ENCODE data around the gene MAP2K3.
"Not testable (repeated sequence)": the region's sequence is repeated elsewhere in the genome, so short reads cannot be mapped to it uniquely, and the experiment has no call there.

DNA sequence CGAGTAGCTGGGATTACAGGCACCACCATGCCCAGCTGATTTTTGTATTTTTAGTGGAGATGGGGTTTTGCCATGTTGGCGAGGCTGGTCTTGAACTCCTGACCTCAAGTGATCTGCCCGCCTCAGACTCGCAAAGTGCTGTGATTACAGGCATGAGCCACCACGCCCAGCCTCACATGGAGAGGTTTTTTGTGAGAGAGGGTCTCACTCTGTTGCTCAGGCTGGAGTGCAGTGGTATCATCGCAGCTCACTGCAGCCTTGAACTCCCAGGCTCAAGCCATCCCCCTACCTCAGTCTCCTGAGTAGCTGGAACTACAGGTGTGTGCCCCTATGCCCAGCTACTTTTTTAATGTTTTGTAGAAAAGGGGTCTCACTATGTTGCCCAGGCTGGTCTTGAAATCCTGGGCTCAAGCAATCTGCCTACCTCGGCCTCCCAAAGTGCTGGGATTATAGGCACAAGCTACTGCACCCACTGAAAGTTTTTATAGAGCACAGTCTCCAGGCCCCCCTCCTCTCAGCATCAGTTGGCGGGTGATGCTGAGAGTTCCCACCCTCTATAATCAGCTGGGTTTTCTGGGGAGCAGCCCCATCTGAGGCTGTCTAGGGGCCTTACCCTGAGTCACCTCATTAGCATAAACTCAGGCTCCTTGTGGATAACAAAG is 22.2 kb downstream of the MAP2K3 start:
- TF ChIP-seq, protein P1, sequence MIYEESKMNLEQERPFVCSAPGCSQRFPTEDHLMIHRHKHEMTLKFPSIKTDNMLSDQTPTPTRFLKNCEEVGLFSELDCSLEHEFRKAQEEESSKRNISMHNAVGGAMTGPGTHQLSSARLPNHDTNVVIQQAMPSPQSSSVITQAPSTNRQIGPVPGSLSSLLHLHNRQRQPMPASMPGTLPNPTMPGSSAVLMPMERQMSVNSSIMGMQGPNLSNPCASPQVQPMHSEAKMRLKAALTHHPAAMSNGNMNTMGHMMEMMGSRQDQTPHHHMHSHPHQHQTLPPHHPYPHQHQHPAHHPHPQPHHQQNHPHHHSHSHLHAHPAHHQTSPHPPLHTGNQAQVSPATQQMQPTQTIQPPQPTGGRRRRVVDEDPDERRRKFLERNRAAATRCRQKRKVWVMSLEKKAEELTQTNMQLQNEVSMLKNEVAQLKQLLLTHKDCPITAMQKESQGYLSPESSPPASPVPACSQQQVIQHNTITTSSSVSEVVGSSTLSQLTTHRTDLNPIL (CRISPR knock-in tag; IDR thresholded peaks at IDR 0.05; ENCODE audit: low read depth), result not testable (repeated sequence)
- not testable (repeated sequence) for TF ChIP-seq ZFP3 (CRISPR knock-in tag; IDR thresholded peaks at IDR 0.05)
